GM12878 (cell line): ENCODE data around the gene MYO19. TPM values are rescaled to one million over a fixed set of nuclear protein-coding genes. Genes with fewer than 3 reads are reported as not detected.

Source experiments
- ATF3 ChIP-seq: IDR thresholded peaks from 2 replicates; pipeline ENCODE4 v1.6.1; 2011; ENCODE audit warnings: low read depth, mild to moderate bottlenecking, low read length, moderate library complexity, borderline replicate concordance; ENCODE audit errors: extremely low read depth
- ATF7 ChIP-seq: fragments of 450-650 bp; IDR thresholded peaks from 2 replicates; pipeline ENCODE4 v1.6.1; 2016; ENCODE audit warnings: low read depth, mild to moderate bottlenecking
- CEBPZ ChIP-seq: fragments of 150-350 bp; IDR thresholded peaks from 2 replicates; pipeline ENCODE4 v1.6.1; 2016; ENCODE audit warnings: low read depth, low read length
- CUX1 ChIP-seq: IDR thresholded peaks from 2 replicates; pipeline ENCODE4 v1.6.1; 2012; ENCODE audit warnings: improper control_type of control experiment, low read depth, low read length; ENCODE audit not compliant: insufficient replicate concordance
- DPF2 ChIP-seq: fragments of 450-650 bp; IDR thresholded peaks from 2 replicates; pipeline ENCODE4 v1.6.1; 2017; ENCODE audit warnings: mild to moderate bottlenecking
- E2F4 ChIP-seq: IDR thresholded peaks from 2 replicates; pipeline ENCODE4 v1.6.1; 2012; ENCODE audit warnings: low read depth, low read length, improper control_type of control experiment
- NR2F1 ChIP-seq: fragments of 450-650 bp; conservative IDR thresholded peaks from 2 replicates; pipeline ENCODE4 v1.6.1; 2017; ENCODE audit warnings: mild to moderate bottlenecking
- SRF ChIP-seq, 2 experiments: IDR thresholded peaks; 2 replicates each; pipeline ENCODE4 v1.6.1; 2011; ENCODE audit warnings: low read depth in 2 of 2, low read length in 2 of 2, mild to moderate bottlenecking in 1 of 2, moderate library complexity in 1 of 2
- TAF1 ChIP-seq: IDR thresholded peaks from 2 replicates; pipeline ENCODE4 v1.6.1; 2011; ENCODE audit warnings: mild to moderate bottlenecking, low read depth, low read length, borderline replicate concordance
- polyA plus RNA-seq, 11 experiments: library from polyadenylated mRNA; depleted of rRNA in 4 of 11; unstranded in 6 of 11; stranded (reverse) in 5 of 11; fragments of >200 nt; fragmentation: Nextera tagmentation in 4 of 11; fragmentation: Illumina TruSeq in 1 of 11; extraction: Ambion mirVana in 4 of 11; extraction: Trizol in 1 of 11; gene quantifications; 1 replicate in 1 of 11; 2 replicates in 10 of 11; pipeline versions ENCODE4 v1.2.1 to v1.2.3, GENCODE V29; 2011 to 2016; ENCODE audit warnings: inconsistent platforms in 2 of 11, missing spikeins in 2 of 11, low read depth in 1 of 11
- total RNA-seq, 4 experiments: library from RNA; depleted of rRNA in 3 of 4; stranded (reverse); fragments of >200 nt in 3 of 4; fragmentation: Illumina TruSeq in 1 of 4; extraction: Trizol in 1 of 4; gene quantifications; 2 replicates each; pipeline versions ENCODE4 v1.2.1 to v1.2.3, GENCODE V29; 2013 to 2021

MYO19 gene
- total and polyA plus RNA-seq, 10 of the 15 experiments (the other 5 are each of a cell fraction or from before 2014, with no cell fraction given): 11.4 to 103 (median 67.1) TPM

GRCh38 chr17:36486204-36487194 is 48.2 kb downstream of the MYO19 start, which contains the start of gene ZNHIT3 (continued):
- TF ChIP-seq CUX1: peak; percentile 99
- no peak for TF ChIP-seq E2F4
- no peak for TF ChIP-seq DPF2
- no peak for TF ChIP-seq ATF3
- no peak for TF ChIP-seq NR2F1
- TF ChIP-seq CEBPZ: peak; percentile 72; the same call in 1 of the 2 replicates
- peak; percentile 93 to 99 for TF ChIP-seq SRF (IDR thresholded peaks at IDR 0.05; ENCODE audit: low read depth in 2 of 2, low read length in 2 of 2)
- TF ChIP-seq ATF7: peak; percentile 66
- TF ChIP-seq TAF1: peak; percentile 84
- TF ChIP-seq, all 136 proteins: peak for 57
